ENCODE results near the gene ASPSCR1. TPM values are rescaled to one million over a fixed set of nuclear protein-coding genes. Genes with fewer than 3 reads are reported as not detected.
A peak's percentile ranks its signal among the peaks of the same experiment; 100 is the strongest.

ASPSCR1 gene
- total and polyA plus RNA-seq, 9 of the 15 experiments (the other 6 are each of a cell fraction or from before 2014, with no cell fraction given) = 0.90 to 36.9 (median 11.6) TPM

DNA sequence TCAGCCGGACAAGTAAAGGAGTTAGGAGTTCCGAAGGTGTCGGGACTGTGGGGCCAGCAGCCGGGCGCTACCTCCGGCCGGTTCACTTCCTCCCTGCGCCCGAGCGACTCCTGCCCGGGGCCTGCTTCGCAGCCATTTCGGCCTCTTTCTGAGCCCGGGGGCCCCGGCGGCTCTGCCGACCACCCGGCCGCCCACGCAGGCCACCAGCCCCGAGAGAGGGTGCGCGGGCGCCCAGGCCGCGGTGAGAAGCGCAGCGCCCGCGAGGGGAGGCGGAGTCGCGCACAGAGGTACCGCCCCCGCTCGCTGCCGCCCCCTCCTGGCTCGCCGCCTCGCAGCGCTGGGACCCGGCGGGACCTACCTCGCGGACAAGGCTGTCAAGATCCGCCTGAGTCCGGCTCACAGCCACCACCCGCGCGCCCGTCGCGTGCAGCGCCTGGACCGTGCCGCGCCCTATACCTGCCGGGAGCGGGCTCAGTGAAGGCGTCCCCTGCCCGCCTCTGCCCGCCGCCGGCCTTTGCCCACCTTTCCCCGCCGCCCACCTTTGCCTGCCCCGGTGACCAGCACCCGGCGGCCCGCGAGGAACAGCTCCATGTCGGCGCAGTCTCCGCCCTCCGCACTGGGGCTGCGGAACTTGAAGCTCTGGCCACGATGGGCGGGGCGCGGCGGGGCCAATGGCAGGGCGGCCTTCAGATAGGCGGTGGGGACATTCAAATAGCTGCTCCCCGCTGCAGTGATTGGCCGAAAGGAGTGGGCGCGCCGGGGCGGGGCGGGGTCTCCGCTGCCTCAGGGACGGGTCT is 59.9 kb downstream of the ASPSCR1 start, which contains the start of gene DCXR (continued):
- TF ChIP-seq, protein P1, sequence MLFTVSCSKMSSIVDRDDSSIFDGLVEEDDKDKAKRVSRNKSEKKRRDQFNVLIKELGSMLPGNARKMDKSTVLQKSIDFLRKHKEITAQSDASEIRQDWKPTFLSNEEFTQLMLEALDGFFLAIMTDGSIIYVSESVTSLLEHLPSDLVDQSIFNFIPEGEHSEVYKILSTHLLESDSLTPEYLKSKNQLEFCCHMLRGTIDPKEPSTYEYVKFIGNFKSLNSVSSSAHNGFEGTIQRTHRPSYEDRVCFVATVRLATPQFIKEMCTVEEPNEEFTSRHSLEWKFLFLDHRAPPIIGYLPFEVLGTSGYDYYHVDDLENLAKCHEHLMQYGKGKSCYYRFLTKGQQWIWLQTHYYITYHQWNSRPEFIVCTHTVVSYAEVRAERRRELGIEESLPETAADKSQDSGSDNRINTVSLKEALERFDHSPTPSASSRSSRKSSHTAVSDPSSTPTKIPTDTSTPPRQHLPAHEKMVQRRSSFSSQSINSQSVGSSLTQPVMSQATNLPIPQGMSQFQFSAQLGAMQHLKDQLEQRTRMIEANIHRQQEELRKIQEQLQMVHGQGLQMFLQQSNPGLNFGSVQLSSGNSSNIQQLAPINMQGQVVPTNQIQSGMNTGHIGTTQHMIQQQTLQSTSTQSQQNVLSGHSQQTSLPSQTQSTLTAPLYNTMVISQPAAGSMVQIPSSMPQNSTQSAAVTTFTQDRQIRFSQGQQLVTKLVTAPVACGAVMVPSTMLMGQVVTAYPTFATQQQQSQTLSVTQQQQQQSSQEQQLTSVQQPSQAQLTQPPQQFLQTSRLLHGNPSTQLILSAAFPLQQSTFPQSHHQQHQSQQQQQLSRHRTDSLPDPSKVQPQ (CRISPR knock-in tag; IDR thresholded peaks at IDR 0.05; ENCODE audit: borderline replicate concordance) = no peak
- no peak for TF ChIP-seq CBX5 (IDR thresholded peaks at IDR 0.05; ENCODE audit: borderline replicate concordance, low read depth)
- no peak for TF ChIP-seq ZNF785 (CRISPR knock-in tag; IDR thresholded peaks at IDR 0.05)
- peak; percentile 58 for TF ChIP-seq FOS (IDR thresholded peaks at IDR 0.05; ENCODE audit: extremely low read depth, insufficient read length)
- no peak for TF ChIP-seq GTF2E2 (tag; IDR thresholded peaks at IDR 0.05)
- no peak for TF ChIP-seq RHOXF2B (CRISPR knock-in tag; conservative IDR thresholded peaks at IDR 0.05)
- TF ChIP-seq, protein P2, sequence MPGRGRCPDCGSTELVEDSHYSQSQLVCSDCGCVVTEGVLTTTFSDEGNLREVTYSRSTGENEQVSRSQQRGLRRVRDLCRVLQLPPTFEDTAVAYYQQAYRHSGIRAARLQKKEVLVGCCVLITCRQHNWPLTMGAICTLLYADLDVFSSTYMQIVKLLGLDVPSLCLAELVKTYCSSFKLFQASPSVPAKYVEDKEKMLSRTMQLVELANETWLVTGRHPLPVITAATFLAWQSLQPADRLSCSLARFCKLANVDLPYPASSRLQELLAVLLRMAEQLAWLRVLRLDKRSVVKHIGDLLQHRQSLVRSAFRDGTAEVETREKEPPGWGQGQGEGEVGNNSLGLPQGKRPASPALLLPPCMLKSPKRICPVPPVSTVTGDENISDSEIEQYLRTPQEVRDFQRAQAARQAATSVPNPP (IDR thresholded peaks at IDR 0.05; ENCODE audit: borderline replicate concordance, insufficient read depth, insufficient read length) = no peak
- TF ChIP-seq ARHGAP35 (IDR thresholded peaks at IDR 0.05; ENCODE audit: partially characterized antibody) = no peak
- TF ChIP-seq, protein P3, sequence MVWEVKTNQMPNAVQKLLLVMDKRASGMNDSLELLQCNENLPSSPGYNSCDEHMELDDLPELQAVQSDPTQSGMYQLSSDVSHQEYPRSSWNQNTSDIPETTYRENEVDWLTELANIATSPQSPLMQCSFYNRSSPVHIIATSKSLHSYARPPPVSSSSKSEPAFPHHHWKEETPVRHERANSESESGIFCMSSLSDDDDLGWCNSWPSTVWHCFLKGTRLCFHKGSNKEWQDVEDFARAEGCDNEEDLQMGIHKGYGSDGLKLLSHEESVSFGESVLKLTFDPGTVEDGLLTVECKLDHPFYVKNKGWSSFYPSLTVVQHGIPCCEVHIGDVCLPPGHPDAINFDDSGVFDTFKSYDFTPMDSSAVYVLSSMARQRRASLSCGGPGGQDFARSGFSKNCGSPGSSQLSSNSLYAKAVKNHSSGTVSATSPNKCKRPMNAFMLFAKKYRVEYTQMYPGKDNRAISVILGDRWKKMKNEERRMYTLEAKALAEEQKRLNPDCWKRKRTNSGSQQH (CRISPR knock-in tag; IDR thresholded peaks at IDR 0.05) = 0 out of 2 replicates have a peak, but pooled peaks have one; percentile 20
- peak; percentile 81 for TF ChIP-seq FUS (optimal IDR thresholded peaks at IDR 0.05; ENCODE audit: low read depth, low read length)
- TF ChIP-seq, protein P4, sequence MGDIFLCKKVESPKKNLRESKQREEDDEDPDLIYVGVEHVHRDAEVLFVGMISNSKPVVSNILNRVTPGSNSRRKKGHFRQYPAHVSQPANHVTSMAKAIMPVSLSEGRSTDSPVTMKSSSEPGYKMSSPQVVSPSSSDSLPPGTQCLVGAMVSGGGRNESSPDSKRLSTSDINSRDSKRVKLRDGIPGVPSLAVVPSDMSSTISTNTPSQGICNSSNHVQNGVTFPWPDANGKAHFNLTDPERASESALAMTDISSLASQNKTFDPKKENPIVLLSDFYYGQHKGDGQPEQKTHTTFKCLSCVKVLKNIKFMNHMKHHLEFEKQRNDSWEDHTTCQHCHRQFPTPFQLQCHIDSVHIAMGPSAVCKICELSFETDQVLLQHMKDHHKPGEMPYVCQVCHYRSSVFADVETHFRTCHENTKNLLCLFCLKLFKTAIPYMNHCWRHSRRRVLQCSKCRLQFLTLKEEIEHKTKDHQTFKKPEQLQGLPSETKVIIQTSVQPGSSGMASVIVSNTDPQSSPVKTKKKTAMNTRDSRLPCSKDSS (IDR thresholded peaks at IDR 0.05; ENCODE audit: low read depth, partially characterized antibody) = no peak
- TF ChIP-seq, protein P5, sequence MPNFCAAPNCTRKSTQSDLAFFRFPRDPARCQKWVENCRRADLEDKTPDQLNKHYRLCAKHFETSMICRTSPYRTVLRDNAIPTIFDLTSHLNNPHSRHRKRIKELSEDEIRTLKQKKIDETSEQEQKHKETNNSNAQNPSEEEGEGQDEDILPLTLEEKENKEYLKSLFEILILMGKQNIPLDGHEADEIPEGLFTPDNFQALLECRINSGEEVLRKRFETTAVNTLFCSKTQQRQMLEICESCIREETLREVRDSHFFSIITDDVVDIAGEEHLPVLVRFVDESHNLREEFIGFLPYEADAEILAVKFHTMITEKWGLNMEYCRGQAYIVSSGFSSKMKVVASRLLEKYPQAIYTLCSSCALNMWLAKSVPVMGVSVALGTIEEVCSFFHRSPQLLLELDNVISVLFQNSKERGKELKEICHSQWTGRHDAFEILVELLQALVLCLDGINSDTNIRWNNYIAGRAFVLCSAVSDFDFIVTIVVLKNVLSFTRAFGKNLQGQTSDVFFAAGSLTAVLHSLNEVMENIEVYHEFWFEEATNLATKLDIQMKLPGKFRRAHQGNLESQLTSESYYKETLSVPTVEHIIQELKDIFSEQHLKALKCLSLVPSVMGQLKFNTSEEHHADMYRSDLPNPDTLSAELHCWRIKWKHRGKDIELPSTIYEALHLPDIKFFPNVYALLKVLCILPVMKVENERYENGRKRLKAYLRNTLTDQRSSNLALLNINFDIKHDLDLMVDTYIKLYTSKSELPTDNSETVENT (CRISPR knock-in tag; IDR thresholded peaks at IDR 0.05) = peak; percentile 79
- TF ChIP-seq, protein P6, sequence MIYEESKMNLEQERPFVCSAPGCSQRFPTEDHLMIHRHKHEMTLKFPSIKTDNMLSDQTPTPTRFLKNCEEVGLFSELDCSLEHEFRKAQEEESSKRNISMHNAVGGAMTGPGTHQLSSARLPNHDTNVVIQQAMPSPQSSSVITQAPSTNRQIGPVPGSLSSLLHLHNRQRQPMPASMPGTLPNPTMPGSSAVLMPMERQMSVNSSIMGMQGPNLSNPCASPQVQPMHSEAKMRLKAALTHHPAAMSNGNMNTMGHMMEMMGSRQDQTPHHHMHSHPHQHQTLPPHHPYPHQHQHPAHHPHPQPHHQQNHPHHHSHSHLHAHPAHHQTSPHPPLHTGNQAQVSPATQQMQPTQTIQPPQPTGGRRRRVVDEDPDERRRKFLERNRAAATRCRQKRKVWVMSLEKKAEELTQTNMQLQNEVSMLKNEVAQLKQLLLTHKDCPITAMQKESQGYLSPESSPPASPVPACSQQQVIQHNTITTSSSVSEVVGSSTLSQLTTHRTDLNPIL (CRISPR knock-in tag; IDR thresholded peaks at IDR 0.05) = no peak
- TF ChIP-seq, protein P7, sequence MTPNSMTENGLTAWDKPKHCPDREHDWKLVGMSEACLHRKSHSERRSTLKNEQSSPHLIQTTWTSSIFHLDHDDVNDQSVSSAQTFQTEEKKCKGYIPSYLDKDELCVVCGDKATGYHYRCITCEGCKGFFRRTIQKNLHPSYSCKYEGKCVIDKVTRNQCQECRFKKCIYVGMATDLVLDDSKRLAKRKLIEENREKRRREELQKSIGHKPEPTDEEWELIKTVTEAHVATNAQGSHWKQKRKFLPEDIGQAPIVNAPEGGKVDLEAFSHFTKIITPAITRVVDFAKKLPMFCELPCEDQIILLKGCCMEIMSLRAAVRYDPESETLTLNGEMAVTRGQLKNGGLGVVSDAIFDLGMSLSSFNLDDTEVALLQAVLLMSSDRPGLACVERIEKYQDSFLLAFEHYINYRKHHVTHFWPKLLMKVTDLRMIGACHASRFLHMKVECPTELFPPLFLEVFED (CRISPR knock-in tag; conservative IDR thresholded peaks at IDR 0.05) = no peak

Data from K562 (cell line).